K562 (cell line): ENCODE data around the gene CDC37. TPM values are rescaled to one million over a fixed set of nuclear protein-coding genes. Genes with fewer than 3 reads are reported as not detected.
A peak's percentile ranks its signal among the peaks of the same experiment; 100 is the strongest.

ENCODE experiments used
- C11orf30 ChIP-seq: fragments of 450-650 bp; IDR thresholded peaks from 2 replicates; pipeline ENCODE4 v1.6.1; 2016; ENCODE audit warnings: low read depth, mild to moderate bottlenecking
- CLOCK ChIP-seq: fragments of 250-450 bp; sonication (Bioruptor Pico); IDR thresholded peaks from 2 replicates; pipeline ENCODE4 v1.4.0; 2020; ENCODE audit warnings: mild to moderate bottlenecking, moderate library complexity, borderline replicate concordance
- ELF4 ChIP-seq: fragments of 450-650 bp; formaldehyde crosslinking; IDR thresholded peaks from 2 replicates; pipeline ENCODE4 v1.4.0; 2022; ENCODE audit warnings: missing genetic modification characterization
- FOXJ2 ChIP-seq: fragments of 200-800 bp; sonication (Bioruptor generic); IDR thresholded peaks from 2 replicates; pipeline ENCODE4 v1.6.1; 2016; ENCODE audit warnings: missing genetic modification characterization, missing compliant biosample characterization
- MAZ ChIP-seq, 2 experiments: fragments of 450-650 bp in 1 of 2; sonication (generic) in 1 of 2; formaldehyde crosslinking; IDR thresholded peaks in 1 of 2; conservative IDR thresholded peaks in 1 of 2; 2 replicates each; pipeline versions ENCODE4 v1.4.0 to v1.5.0; 2020; ENCODE audit warnings: mild to moderate bottlenecking in 1 of 2, missing genetic modification reagents in 1 of 2
- MIER1 ChIP-seq: fragments of 450-650 bp; IDR thresholded peaks from 2 replicates; pipeline ENCODE4 v1.6.1; 2016; ENCODE audit warnings: antibody characterized with exemption, mild to moderate bottlenecking, low read depth
- PRDM10 ChIP-seq: fragments of 450-650 bp; IDR thresholded peaks from 2 replicates; pipeline ENCODE4 v1.6.1; 2018; ENCODE audit not compliant: partially characterized antibody
- SLC30A9 ChIP-seq: fragments of 250-450 bp; sonication (Bioruptor Pico); IDR thresholded peaks from 2 replicates; pipeline ENCODE4 v1.8.0; 2022; ENCODE audit warnings: mild to moderate bottlenecking, moderate library complexity
- ZBTB17 ChIP-seq: fragments of 450-650 bp; formaldehyde crosslinking; IDR thresholded peaks from 2 replicates; pipeline ENCODE4 v1.4.0; 2020; ENCODE audit warnings: mild to moderate bottlenecking
- ZBTB9 ChIP-seq: fragments of 450-650 bp; formaldehyde crosslinking; IDR thresholded peaks from 2 replicates; pipeline ENCODE4 v1.4.0; 2020; ENCODE audit warnings: mild to moderate bottlenecking, moderate library complexity
- ZFP30 ChIP-seq: fragments of 250-450 bp; sonication (Bioruptor Pico); IDR thresholded peaks from 2 replicates; pipeline ENCODE4 v1.8.0; 2022; ENCODE audit warnings: moderate library complexity, mild to moderate bottlenecking, inconsistent platforms, borderline replicate concordance
- ZNF316 ChIP-seq: fragments of 450-650 bp; IDR thresholded peaks from 2 replicates; pipeline ENCODE4 v1.6.1; 2016
- ZNF431 ChIP-seq: sonication (generic); formaldehyde crosslinking; IDR thresholded peaks from 2 replicates; pipeline ENCODE4 v1.8.0; 2022; ENCODE audit warnings: mild to moderate bottlenecking, missing genetic modification reagents
- ZNF592 ChIP-seq: fragments of 450-650 bp; IDR thresholded peaks from 2 replicates; pipeline ENCODE4 v1.6.1; 2017; ENCODE audit warnings: antibody characterized with exemption, mild to moderate bottlenecking
- ZNF77 ChIP-seq: fragments of 250-450 bp; sonication (Bioruptor Pico); IDR thresholded peaks from 2 replicates; pipeline ENCODE4 v1.5.0; 2020
- polyA plus RNA-seq, 8 experiments: library from polyadenylated mRNA; depleted of rRNA in 4 of 8; stranded (reverse) in 5 of 8; unstranded in 3 of 8; fragments of >200 nt; fragmentation: Nextera tagmentation in 2 of 8; fragmentation: Illumina TruSeq in 1 of 8; extraction: Ambion mirVana in 2 of 8; extraction: Trizol in 1 of 8; gene quantifications; 2 replicates each; pipeline versions ENCODE4 v1.2.1 to v1.2.3, GENCODE V29; 2011 to 2014; ENCODE audit warnings: inconsistent platforms in 1 of 8, missing spikeins in 1 of 8
- total RNA-seq, 7 experiments: library from RNA; depleted of rRNA in 6 of 7; stranded (reverse); fragments of >200 nt in 6 of 7; fragmentation: Illumina TruSeq in 2 of 7; extraction: Trizol in 2 of 7; gene quantifications; 2 replicates each; pipeline versions ENCODE4 v1.2.1 to v1.2.3, GENCODE V29; 2011 to 2021; ENCODE audit warnings: low replicate concordance in 1 of 7

The CDC37 gene
- total and polyA plus RNA-seq, 9 of the 15 experiments (the other 6 are each of a cell fraction or from before 2014, with no cell fraction given) = 6.6 to 538 (median 227) TPM

GRCh38 chr19:10431943-10432735, 28.8 kb upstream of the CDC37 start (continued):
- TF ChIP-seq ZNF592 (peak; percentile 77), MIER1 (no peak), ELF4 (no peak), C11orf30 (no peak), ZNF77 (CRISPR knock-in tag) (no peak), ZNF316 (no peak), PRDM10 (no peak), FOXJ2 (tag) (no peak), ZBTB9 (CRISPR knock-in tag) (no peak), SLC30A9 (CRISPR knock-in tag) (no peak), MAZ (CRISPR knock-in tag; conservative IDR thresholded peaks at IDR 0.05 in 1 of 2, IDR thresholded peaks at IDR 0.05 in 1 of 2) (peak; percentile 83 to 84), ZBTB17 (CRISPR knock-in tag) (no peak), ZFP30 (CRISPR knock-in tag) (no peak), ZNF431 (CRISPR knock-in tag) (no peak), CLOCK (no peak)
